Transverse colon (tissue), 4 donors: ENCODE measurements around the gene PET100.

ENCODE experiments used
- CTCF ChIP-seq, 5 experiments: fragments of 200-600 bp in 3 of 5; fragments of 450-650 bp in 2 of 5; sonication (generic) in 3 of 5; IDR thresholded peaks; 1 replicate in 2 of 5; 2 replicates in 3 of 5; pipeline ENCODE4 v1.5.1; 2016 to 2017; ENCODE audit warnings: antibody characterized with exemption in 5 of 5, inconsistent platforms in 3 of 5, mild to moderate bottlenecking in 2 of 5, moderate library complexity in 1 of 5
- POLR2A ChIP-seq: fragments of 450-650 bp; IDR thresholded peaks from one replicate; pipeline ENCODE4 v1.6.1; 2016; ENCODE audit warnings: antibody characterized with exemption, mild to moderate bottlenecking, moderate library complexity
- POLR2AphosphoS5 ChIP-seq, 3 donors: sonication (generic); formaldehyde crosslinking; IDR thresholded peaks; one replicate each; pipeline ENCODE4 v1.6.1; 2016; ENCODE audit warnings: antibody characterized with exemption in 3 of 3

- TF ChIP-seq POLR2AphosphoS5 (IDR thresholded peaks at IDR 0.05) (no peak), CTCF (IDR thresholded peaks at IDR 0.05) (no peak), POLR2A (no peak)
Observed at GRCh38 chr19:7670790-7671189, 41.2 kb downstream of the PET100 start.
